Measurements from ENCODE around the gene SLC9A8. TPM values are rescaled to one million over a fixed set of nuclear protein-coding genes. Genes with fewer than 3 reads are reported as not detected.

SLC9A8 gene
- total and polyA plus RNA-seq, 12 donors = 3.3 to 8.7 (median 6.9) TPM

GRCh38 chr20:49906615-49907154 is 94.1 kb downstream of the SLC9A8 start:
- no peak for TF ChIP-seq CTCF (IDR thresholded peaks at IDR 0.05)
- H3K4me1 ChIP-seq = peaks cover 8 to 60% (median 31%) of the 10 kb centered on the region in 9 donors
- no peak for DNase-seq
- no peaks in the 10 kb centered on the region for H3K27me3 ChIP-seq
- peaks cover 0 to 78% (median 37%) of the 10 kb centered on the region in 9 donors for H3K36me3 ChIP-seq
- 89% methylated on average over 15 of the region's 15 CpGs for WGBS, 2 donors
- peak overlapping the region in 8 of 10 donors; percentile 24 to 84 (median 39) for H3K27ac ChIP-seq
- no peak overlapping the region for H3K4me3 ChIP-seq
- H3K9me3 ChIP-seq = no peaks in the 10 kb centered on the region
- intact Hi-C loops (cut with DNase I) = loop anchor here in 1 of 10 donors (10.0 kb wide), 1 partner anchor 292 kb away; no protein-coding TSS in a partner anchor
- no peak for ATAC-seq

GRCh38 chr20:49907405-49908257 is 95.0 kb downstream of the SLC9A8 start:
- Histone ChIP-seq H3K4me3 (no peak overlapping the region), H3K9me3 (no peaks in the 10 kb centered on the region), H3K27me3 (no peaks in the 10 kb centered on the region), H3K27ac (peak overlapping the region in 8 of 10 donors; percentile 4 to 84 (median 30)), H3K4me1 (peaks cover 8 to 68% (median 41%) of the 10 kb centered on the region in 9 donors), H3K36me3 (peaks cover 0 to 78% (median 37%) of the 10 kb centered on the region in 9 donors)
- intact Hi-C loops (cut with DNase I) = loop anchor here in 1 of 10 donors (10.0 kb wide), 1 partner anchor 293 kb away; no protein-coding TSS in a partner anchor
- ATAC-seq (peak in 3 of 8 donors; percentile 41 to 54 (median 42)), DNase-seq (peak in 1 of 2 donors; percentile 34)
- no peak for TF ChIP-seq CTCF (IDR thresholded peaks at IDR 0.05)
- WGBS, 2 donors = 81 to 87% methylated on average over 19 of the region's 19 CpGs

GRCh38 chr20:49908258-49908565 is 95.6 kb downstream of the SLC9A8 start:
- intact Hi-C loops (cut with DNase I) = loop anchor here in 1 of 10 donors (10.0 kb wide), 1 partner anchor 293 kb away; no protein-coding TSS in a partner anchor
- H3K4me3 ChIP-seq = no peak overlapping the region
- peaks cover 8 to 74% (median 47%) of the 10 kb centered on the region in 9 donors for H3K4me1 ChIP-seq
- DNase-seq = no peak
- peak overlapping the region in 3 of 10 donors; percentile 5 to 85 (median 84) for H3K27ac ChIP-seq
- peaks cover 0 to 74% (median 37%) of the 10 kb centered on the region in 9 donors for H3K36me3 ChIP-seq
- WGBS, 2 donors = 93 to 95% methylated on average over 11 of the region's 11 CpGs
- ATAC-seq = no peak
- no peak for TF ChIP-seq CTCF (IDR thresholded peaks at IDR 0.05)
- H3K9me3 ChIP-seq = no peaks in the 10 kb centered on the region
- no peaks in the 10 kb centered on the region for H3K27me3 ChIP-seq

- DNase-seq = peak; percentile 29 to 40
- H3K9me3 ChIP-seq = no peaks in the 10 kb centered on the region
- peak; percentile 9 to 63 (median 49) for TF ChIP-seq CTCF (IDR thresholded peaks at IDR 0.05)
- WGBS, 2 donors = 40 to 43% methylated on average over 28 of the region's 28 CpGs
- H3K36me3 ChIP-seq = peaks cover 0 to 59% (median 27%) of the 10 kb centered on the region in 9 donors
- peak; percentile 47 to 89 (median 73) for ATAC-seq
- H3K27me3 ChIP-seq = no peaks in the 10 kb centered on the region
- intact Hi-C loops (cut with DNase I) = loop anchor here in 2 of 10 donors (10.0 kb wide), 1 partner anchor 295 kb away; no protein-coding TSS in a partner anchor
- peaks cover 12 to 89% (median 62%) of the 10 kb centered on the region in 9 donors for H3K4me1 ChIP-seq
- H3K4me3 ChIP-seq = peak overlapping the region in 1 of 10 donors; percentile 1
- H3K27ac ChIP-seq = peak overlapping the region; percentile 53 to 86 (median 82)
Observed at GRCh38 chr20:49909499-49910339, 97.1 kb downstream of the SLC9A8 start.

Measured in heart right ventricle (tissue), 16 donors.